OCI-LY3 (cell line): ENCODE results near the gene VPS26C.

Experiments
- H2AFZ ChIP-seq: fragments of 200-600, 300-600 bp; shearing (Covaris generic); 2 replicates; pipeline ENCODE4 v1.6.0; 2014; ENCODE audit warnings: antibody characterized with exemption, low read depth, low read length
- H3K27ac ChIP-seq: fragments of 200-600, 300-600 bp; sonication (generic); 2 replicates; pipeline ENCODE4 v1.5.1; 2014; ENCODE audit warnings: mild to moderate bottlenecking, low read length, moderate library complexity, mixed read lengths
- H3K27me3 ChIP-seq: fragments of 200-600, 300-600 bp; sonication (generic); 2 replicates; pipeline ENCODE4 v1.6.1; 2014; ENCODE audit warnings: low read depth, low read length, mixed read lengths
- H3K36me3 ChIP-seq: fragments of 200-600, 300-600 bp; sonication (generic); replicated peaks from 2 replicates; pipeline ENCODE3; 2014; ENCODE audit warnings: low read depth, low read length, mixed read lengths
- H3K4me1 ChIP-seq: fragments of 300-600, 200-600 bp; sonication (generic); 2 replicates; pipeline ENCODE4 v1.6.1; 2014; ENCODE audit warnings: low read length, mixed read lengths
- H3K4me2 ChIP-seq: fragments of 200-600, 300-600 bp; sonication (generic); 2 replicates; pipeline ENCODE4 v1.6.1; 2014; ENCODE audit warnings: low read length, mixed read lengths
- H3K4me3 ChIP-seq: fragments of 300-600, 200-600 bp; sonication (generic); 2 replicates; pipeline ENCODE4 v1.5.1; 2014; ENCODE audit warnings: antibody characterized with exemption, mild to moderate bottlenecking, low read length, moderate library complexity
- H3K79me2 ChIP-seq: fragments of 300-600, 200-600 bp; shearing (Covaris generic); 2 replicates; pipeline ENCODE4 v1.6.1; 2014; ENCODE audit warnings: mild to moderate bottlenecking, low read length, mixed read lengths
- H3K9ac ChIP-seq: fragments of 300-600, 200-600 bp; shearing (Covaris generic); 2 replicates; pipeline ENCODE4 v1.6.0; 2014; ENCODE audit warnings: mild to moderate bottlenecking, low read length, moderate library complexity
- H3K9me3 ChIP-seq: fragments of 200-600, 300-600 bp; shearing (Covaris generic); 2 replicates; pipeline ENCODE4 v1.6.1; 2014; ENCODE audit warnings: low read length, mixed read lengths; ENCODE audit not compliant: insufficient read depth
- H4K20me1 ChIP-seq: fragments of 200-600, 300-600 bp; sonication (generic); 2 replicates; pipeline ENCODE4 v1.6.1; 2016; ENCODE audit warnings: low read length, mixed read lengths; ENCODE audit not compliant: insufficient read depth
- CTCF ChIP-seq: fragments of 200-600, 300-600 bp; sonication (generic); IDR thresholded peaks from 2 replicates; pipeline ENCODE4 v1.5.1; 2014; ENCODE audit warnings: antibody characterized with exemption, low read length, low read depth
- EZH2phosphoT487 ChIP-seq: fragments of 200-600 bp; shearing (Covaris generic); IDR thresholded peaks from 2 replicates; pipeline ENCODE4 v1.6.1; 2018; ENCODE audit warnings: antibody characterized with exemption, mixed run types, low read depth

The VPS26C gene

GRCh38 chr21:37230632-37231248 is 36.4 kb downstream of the VPS26C start:
- H3K4me3 ChIP-seq: no peak overlapping the region
- no peaks in the 10 kb centered on the region for H3K9me3 ChIP-seq
- no peak overlapping the region for H2AFZ ChIP-seq
- TF ChIP-seq EZH2phosphoT487 (no peak), CTCF (no peak)
- H3K27me3 ChIP-seq: no peaks in the 10 kb centered on the region
- H3K79me2 ChIP-seq: no peaks in the 10 kb centered on the region
- H3K36me3 ChIP-seq: peaks cover 10% of the 10 kb centered on the region
- 0 out of 2 replicates have a peak, but pooled peaks cover 4% of the 10 kb centered on the region for H4K20me1 ChIP-seq
- H3K9ac ChIP-seq: no peak overlapping the region
- peaks cover 15% of the 10 kb centered on the region for H3K4me1 ChIP-seq
- no peak overlapping the region for H3K27ac ChIP-seq
- H3K4me2 ChIP-seq: no peak overlapping the region

GRCh38 chr21:37228003-37228400 is 39.1 kb downstream of the VPS26C start:
- Histone ChIP-seq H2AFZ (no peak overlapping the region), H3K9ac (no peak overlapping the region), H3K36me3 (peaks cover 17% of the 10 kb centered on the region), H3K4me2 (no peak overlapping the region), H3K27ac (no peak overlapping the region), H4K20me1 (0 out of 2 replicates have a peak, but pooled peaks cover 4% of the 10 kb centered on the region), H3K9me3 (no peaks in the 10 kb centered on the region), H3K4me1 (peaks cover 15% of the 10 kb centered on the region), H3K79me2 (peaks cover 8% of the 10 kb centered on the region), H3K4me3 (no peak overlapping the region), H3K27me3 (no peaks in the 10 kb centered on the region)
- TF ChIP-seq CTCF (no peak), EZH2phosphoT487 (no peak)

GRCh38 chr21:37227071-37228002 is 39.8 kb downstream of the VPS26C start:
- Histone ChIP-seq H3K36me3 (peaks cover 17% of the 10 kb centered on the region), H3K9me3 (no peaks in the 10 kb centered on the region), H3K27ac (no peak overlapping the region), H4K20me1 (0 out of 2 replicates have a peak, but pooled peaks cover 4% of the 10 kb centered on the region), H3K79me2 (peaks cover 9% of the 10 kb centered on the region), H2AFZ (no peak overlapping the region), H3K9ac (no peak overlapping the region), H3K4me2 (no peak overlapping the region), H3K4me1 (peaks cover 9% of the 10 kb centered on the region), H3K27me3 (no peaks in the 10 kb centered on the region), H3K4me3 (no peak overlapping the region)
- no peak for TF ChIP-seq EZH2phosphoT487
- no peak for TF ChIP-seq CTCF
